Measurements from ENCODE around the gene GNB4. TPM values are rescaled to one million over a fixed set of nuclear protein-coding genes. Genes with fewer than 3 reads are reported as not detected.

The GNB4 gene
- total RNA-seq (ENCODE audit: unreplicated experiment), result 66.9 TPM
- long read RNA-seq, full-length matches to known transcripts, result 16 of 20 reads
- long read RNA-seq, partial matches to known transcripts, result 2 of 20 reads
- long read RNA-seq, other reads (novel, unspliced or antisense), result 2 of 20 reads

GRCh38 chr3:179451265-179452175 is at the start of gene GNB4:
Gene GNB4 (minus strand): TSS chr3:179451470. CDS start chr3:179426200, 25,270 bp downstream.
- H3K36me3 Mint-ChIP-seq (ENCODE audit: low read depth, unreplicated experiment), result peaks cover 13% of the 10 kb centered on the region
- peaks cover 36% of the 10 kb centered on the region for H3K4me1 Mint-ChIP-seq (ENCODE audit: unreplicated experiment)
- no peaks in the 10 kb centered on the region for H3K27me3 Mint-ChIP-seq (ENCODE audit: unreplicated experiment)
- peak within 1 kb of the TSS; percentile 91 for H3K27ac Mint-ChIP-seq (ENCODE audit: unreplicated experiment)
- peak; percentile 95 for DNase-seq (ENCODE audit: low spot score)
- peak within 1 kb of the TSS; percentile 97 for H3K4me3 Mint-ChIP-seq (ENCODE audit: unreplicated experiment)
- H3K9me3 Mint-ChIP-seq (ENCODE audit: unreplicated experiment), result no peaks in the 10 kb centered on the region
- TF ChIP-seq, protein P1, sequence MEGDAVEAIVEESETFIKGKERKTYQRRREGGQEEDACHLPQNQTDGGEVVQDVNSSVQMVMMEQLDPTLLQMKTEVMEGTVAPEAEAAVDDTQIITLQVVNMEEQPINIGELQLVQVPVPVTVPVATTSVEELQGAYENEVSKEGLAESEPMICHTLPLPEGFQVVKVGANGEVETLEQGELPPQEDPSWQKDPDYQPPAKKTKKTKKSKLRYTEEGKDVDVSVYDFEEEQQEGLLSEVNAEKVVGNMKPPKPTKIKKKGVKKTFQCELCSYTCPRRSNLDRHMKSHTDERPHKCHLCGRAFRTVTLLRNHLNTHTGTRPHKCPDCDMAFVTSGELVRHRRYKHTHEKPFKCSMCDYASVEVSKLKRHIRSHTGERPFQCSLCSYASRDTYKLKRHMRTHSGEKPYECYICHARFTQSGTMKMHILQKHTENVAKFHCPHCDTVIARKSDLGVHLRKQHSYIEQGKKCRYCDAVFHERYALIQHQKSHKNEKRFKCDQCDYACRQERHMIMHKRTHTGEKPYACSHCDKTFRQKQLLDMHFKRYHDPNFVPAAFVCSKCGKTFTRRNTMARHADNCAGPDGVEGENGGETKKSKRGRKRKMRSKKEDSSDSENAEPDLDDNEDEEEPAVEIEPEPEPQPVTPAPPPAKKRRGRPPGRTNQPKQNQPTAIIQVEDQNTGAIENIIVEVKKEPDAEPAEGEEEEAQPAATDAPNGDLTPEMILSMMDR (IDR thresholded peaks at IDR 0.05; ENCODE audit: unreplicated experiment), result no peak

DNA sequence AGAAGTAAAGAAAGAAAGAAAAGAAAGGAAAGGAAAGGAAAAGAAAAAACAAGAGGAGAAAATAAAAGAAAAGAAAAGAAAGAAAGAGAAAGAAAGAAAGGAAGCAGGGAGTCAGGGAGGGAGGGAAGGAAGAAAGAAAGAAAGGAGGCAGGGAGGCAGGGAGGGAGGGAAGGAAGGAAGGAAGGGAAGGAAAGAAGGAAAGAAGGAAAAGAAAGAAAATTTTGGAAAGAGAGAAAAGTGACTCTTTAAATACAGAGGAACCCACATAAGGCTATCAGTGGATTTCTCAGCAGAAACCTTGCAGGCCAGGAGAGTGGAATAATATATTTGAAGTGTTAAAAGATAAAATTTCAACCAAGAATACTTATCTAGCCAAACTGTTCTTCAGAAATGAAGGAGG is 44.2 kb upstream of the GNB4 start:
- Mint-ChIP-seq H3K4me3 (ENCODE audit: unreplicated experiment) (no peak overlapping the region), H3K9me3 (ENCODE audit: unreplicated experiment) (peaks cover 28% of the 10 kb centered on the region), H3K36me3 (ENCODE audit: low read depth, unreplicated experiment) (peaks cover 28% of the 10 kb centered on the region), H3K27ac (ENCODE audit: unreplicated experiment) (no peak overlapping the region), H3K27me3 (ENCODE audit: unreplicated experiment) (peaks cover 2% of the 10 kb centered on the region), H3K4me1 (ENCODE audit: unreplicated experiment) (no peaks in the 10 kb centered on the region)
- TF ChIP-seq, protein P1 (IDR thresholded peaks at IDR 0.05; ENCODE audit: unreplicated experiment), result no peak
- DNase-seq (ENCODE audit: low spot score), result no peak

- Mint-ChIP-seq H3K9me3 (ENCODE audit: unreplicated experiment) (peaks cover 34% of the 10 kb centered on the region), H3K36me3 (ENCODE audit: low read depth, unreplicated experiment) (peaks cover 28% of the 10 kb centered on the region), H3K27ac (ENCODE audit: unreplicated experiment) (no peak overlapping the region), H3K4me3 (ENCODE audit: unreplicated experiment) (no peak overlapping the region), H3K4me1 (ENCODE audit: unreplicated experiment) (no peaks in the 10 kb centered on the region), H3K27me3 (ENCODE audit: unreplicated experiment) (peaks cover 2% of the 10 kb centered on the region)
- DNase-seq (ENCODE audit: low spot score), result no peak
- TF ChIP-seq, protein P1 (IDR thresholded peaks at IDR 0.05; ENCODE audit: unreplicated experiment), result no peak
These were observed 42.0 kb upstream of the GNB4 start for GRCh38 chr3:179493260-179493659.

DNA sequence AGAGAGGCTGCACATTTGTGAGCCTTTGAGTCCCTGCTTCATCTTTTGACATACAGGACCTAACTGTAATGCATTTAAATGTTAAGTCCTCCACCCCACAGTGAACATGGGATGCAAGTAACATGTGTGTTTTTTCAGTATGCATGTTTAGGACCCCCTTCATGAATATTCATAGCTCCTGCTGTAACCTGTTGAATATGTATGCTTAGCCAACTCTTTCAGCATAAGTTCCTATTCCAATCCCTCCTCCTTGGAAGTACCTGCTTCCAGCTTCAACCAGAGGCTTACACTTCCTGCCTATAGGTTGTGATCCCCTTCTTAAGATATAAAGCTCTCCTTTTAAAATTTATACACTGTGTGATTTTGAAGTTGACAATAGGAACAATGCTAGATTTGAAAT is 36.9 kb upstream of the GNB4 start:
- peaks cover 16% of the 10 kb centered on the region for H3K36me3 Mint-ChIP-seq (ENCODE audit: low read depth, unreplicated experiment)
- peaks cover 21% of the 10 kb centered on the region for H3K9me3 Mint-ChIP-seq (ENCODE audit: unreplicated experiment)
- no peak for DNase-seq (ENCODE audit: low spot score)
- H3K4me1 Mint-ChIP-seq (ENCODE audit: unreplicated experiment), result peaks cover 2% of the 10 kb centered on the region
- peaks cover 2% of the 10 kb centered on the region for H3K27me3 Mint-ChIP-seq (ENCODE audit: unreplicated experiment)
- H3K4me3 Mint-ChIP-seq (ENCODE audit: unreplicated experiment), result no peak overlapping the region
- TF ChIP-seq, protein P1 (IDR thresholded peaks at IDR 0.05; ENCODE audit: unreplicated experiment), result no peak
- H3K27ac Mint-ChIP-seq (ENCODE audit: unreplicated experiment), result no peak overlapping the region

DNA sequence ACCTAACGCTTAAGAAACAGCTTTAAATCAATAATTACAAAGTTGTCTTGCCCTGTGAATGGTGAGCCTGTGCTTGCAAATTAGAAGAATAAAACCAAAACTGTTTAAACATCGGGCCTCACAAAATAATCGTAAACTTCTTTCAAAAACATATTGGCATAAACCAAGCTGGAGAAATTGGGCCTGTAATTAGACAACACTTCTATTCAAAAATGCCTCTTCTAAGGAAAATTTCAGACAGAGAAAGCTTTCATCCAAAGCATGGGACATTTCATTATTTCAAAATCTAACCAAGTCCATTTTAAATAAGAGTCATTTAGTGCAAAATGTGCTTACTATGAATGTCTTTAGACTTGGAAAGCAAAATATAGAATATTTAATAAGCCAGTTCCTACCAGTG is 35.5 kb upstream of the GNB4 start:
- peaks cover 2% of the 10 kb centered on the region for H3K27me3 Mint-ChIP-seq (ENCODE audit: unreplicated experiment)
- peaks cover 13% of the 10 kb centered on the region for H3K9me3 Mint-ChIP-seq (ENCODE audit: unreplicated experiment)
- H3K4me1 Mint-ChIP-seq (ENCODE audit: unreplicated experiment), result peaks cover 4% of the 10 kb centered on the region
- no peak for DNase-seq (ENCODE audit: low spot score)
- TF ChIP-seq, protein P1 (IDR thresholded peaks at IDR 0.05; ENCODE audit: unreplicated experiment), result no peak
- peaks cover 8% of the 10 kb centered on the region for H3K36me3 Mint-ChIP-seq (ENCODE audit: low read depth, unreplicated experiment)
- H3K27ac Mint-ChIP-seq (ENCODE audit: unreplicated experiment), result no peak overlapping the region
- H3K4me3 Mint-ChIP-seq (ENCODE audit: unreplicated experiment), result no peak overlapping the region
